H1 (cell line): ENCODE data around the gene NDUFB10. TPM values are rescaled to one million over a fixed set of nuclear protein-coding genes. Genes with fewer than 3 reads are reported as not detected.

Experiments used
- CHD7 ChIP-seq: fragments of 300-600 bp; sonication (generic); IDR thresholded peaks from 2 replicates; pipeline ENCODE4 v1.7.1; 2012; ENCODE audit warnings: low read length, moderate library complexity, mild to moderate bottlenecking, inconsistent platforms; ENCODE audit not compliant: insufficient replicate concordance
- CTCF ChIP-seq, 3 experiments: IDR thresholded peaks; 1 replicate in 2 of 3; 2 replicates in 1 of 3; pipeline versions ENCODE4 v1.5.1 to v1.6.1; 2011; ENCODE audit warnings: low read length in 3 of 3, mild to moderate bottlenecking in 3 of 3, inconsistent platforms in 2 of 3, low read depth in 1 of 3, moderate library complexity in 1 of 3; ENCODE audit not compliant: insufficient read depth in 1 of 3; ENCODE audit errors: control extremely low read depth in 1 of 3
- KDM5A ChIP-seq: fragments of 200-600 bp; IDR thresholded peaks from 2 replicates; pipeline ENCODE4 v1.7.1; 2012; ENCODE audit warnings: mild to moderate bottlenecking, low read length, inconsistent platforms, mixed read lengths
- NANOG ChIP-seq: IDR thresholded peaks from 2 replicates; pipeline ENCODE4 v1.6.1; 2011; ENCODE audit warnings: low read length, low read depth, mild to moderate bottlenecking, inconsistent platforms; ENCODE audit not compliant: insufficient read depth, poor library complexity, severe bottlenecking
- SRF ChIP-seq: IDR thresholded peaks from 2 replicates; pipeline ENCODE4 v1.6.1; 2011; ENCODE audit warnings: mild to moderate bottlenecking, low read depth, low read length, moderate library complexity
- polyA plus RNA-seq, 7 experiments: library from polyadenylated mRNA; depleted of rRNA in 3 of 7; stranded (reverse) in 5 of 7; unstranded in 2 of 7; fragments of >200 nt in 5 of 7; fragments of 200-250 nt in 2 of 7; gene quantifications; 1 replicate in 5 of 7; 2 replicates in 1 of 7; 4 replicates in 1 of 7; pipeline versions ENCODE4 v1.2.1 to v1.2.3, GENCODE V29; 2011 to 2013; ENCODE audit warnings: missing spikeins in 2 of 7, mixed read lengths in 2 of 7
- total RNA-seq: library from RNA; stranded (reverse); fragmentation: NEBNext Ultra II Directional; extraction: Animal tissue kit (Norgen Biotek cat#: 25700); gene quantifications from 2 replicates; pipeline ENCODE4 v1.2.1, GENCODE V29; 2021

The NDUFB10 gene
- total and polyA plus RNA-seq, 2 of the 8 experiments (the other 6 are each of a cell fraction or from before 2014, with no cell fraction given) = 183 to 194 TPM

- TF ChIP-seq CHD7 = no peak
- TF ChIP-seq CTCF (IDR thresholded peaks at IDR 0.05; ENCODE audit: control extremely low read depth in 1 of 3, insufficient read depth in 1 of 3, low read depth in 1 of 3, low read length in 3 of 3) = peak in 1 of 3 experiments; percentile 35; a peak in 1 of 4 replicates
- no peak for TF ChIP-seq KDM5A
- TF ChIP-seq NANOG = no peak
- TF ChIP-seq SRF = no peak
These were observed at the start of gene NDUFB10 (continued) for GRCh38 chr16:1959269-1960039.
